Measurements from ENCODE around the gene PER1.
A peak's percentile ranks its signal among the peaks of the same experiment; 100 is the strongest.
"Not testable (repeated sequence)": the region's sequence is repeated elsewhere in the genome, so short reads cannot be mapped to it uniquely, and the experiment has no call there.

PER1 gene

GRCh38 chr17:8118769-8119580, 33.2 kb downstream of the PER1 start:
- peak; percentile 94 for DNase-seq

GRCh38 chr17:8117980-8118768, 34.0 kb downstream of the PER1 start, which contains the start of gene ALOXE3:
Gene ALOXE3, minus strand, starts transcription at chr17:8118514. Its CDS starts 524 bp downstream, at chr17:8117990.
- DNase-seq: peak; percentile 93

- DNase-seq: no peak
Measured at GRCh38 chr17:8117367-8117979, 34.7 kb downstream of the PER1 start.

- no peak for DNase-seq
Measured at GRCh38 chr17:8116776-8117175, 35.4 kb downstream of the PER1 start.

GRCh38 chr17:8110907-8111306, 41.3 kb downstream of the PER1 start:
- no peak for DNase-seq

GRCh38 chr17:8110456-8110804, 41.8 kb downstream of the PER1 start:
- no peak for DNase-seq

GRCh38 chr17:8109661-8110455, 42.3 kb downstream of the PER1 start:
- peak; percentile 88 for DNase-seq

GRCh38 chr17:8108972-8109660, 43.1 kb downstream of the PER1 start:
- no peak for DNase-seq

- not testable (repeated sequence) for DNase-seq
Measured at GRCh38 chr17:8106980-8107379, 45.2 kb downstream of the PER1 start.

GRCh38 chr17:8105957-8106398, 46.2 kb downstream of the PER1 start:
- DNase-seq: peak; percentile 82

GRCh38 chr17:8104911-8105310, 47.3 kb downstream of the PER1 start:
- DNase-seq: no peak

- DNase-seq: no peak
Measured at GRCh38 chr17:8103549-8103948, 48.7 kb downstream of the PER1 start.

- DNase-seq: no peak
Measured at GRCh38 chr17:8101721-8102120, 50.5 kb downstream of the PER1 start.

GRCh38 chr17:8100763-8101162, 51.4 kb downstream of the PER1 start:
- DNase-seq: no peak

GRCh38 chr17:8100111-8100510, 52.1 kb downstream of the PER1 start:
- no peak for DNase-seq

- DNase-seq: no peak
Measured at GRCh38 chr17:8096541-8096940, 55.7 kb downstream of the PER1 start.

GRCh38 chr17:8095361-8095760, 56.8 kb downstream of the PER1 start:
- DNase-seq: no peak

- DNase-seq: no peak
Measured at GRCh38 chr17:8091033-8091687, 61.0 kb downstream of the PER1 start.
